GM23248 (cell line): ENCODE measurements around the gene ZMYND12. TPM values are rescaled to one million over a fixed set of nuclear protein-coding genes. Genes with fewer than 3 reads are reported as not detected.

Source experiments
- DNase-seq: peaks from one replicate; pipeline ENCODE4 v3.0.0-alpha.2; 2015
- H2AFZ ChIP-seq: fragments of 200-600 bp; sonication (generic); 2 replicates; pipeline ENCODE4 v1.6.1; 2016; ENCODE audit warnings: antibody characterized with exemption
- H3F3A ChIP-seq: fragments of 200-600 bp; sonication (generic); 2 replicates; pipeline ENCODE4 v1.6.1; 2016; ENCODE audit warnings: mild to moderate bottlenecking, antibody characterized with exemption, mixed run types; ENCODE audit not compliant: insufficient read depth
- H3K27ac ChIP-seq: fragments of 200-600 bp; sonication (generic); 2 replicates; pipeline ENCODE4 v1.5.1; 2016; ENCODE audit warnings: mild to moderate bottlenecking
- H3K27me3 ChIP-seq: fragments of 200-600 bp; sonication (generic); replicated peaks from 2 replicates; pipeline ENCODE4 v1.6.1; 2016; ENCODE audit warnings: mild to moderate bottlenecking; ENCODE audit not compliant: insufficient read depth
- H3K36me3 ChIP-seq: fragments of 200-600 bp; sonication (generic); 2 replicates; pipeline ENCODE4 v1.6.1; 2016; ENCODE audit warnings: low read depth, mild to moderate bottlenecking
- H3K4me1 ChIP-seq: fragments of 200-600 bp; sonication (generic); 2 replicates; pipeline ENCODE4 v1.6.1; 2016; ENCODE audit warnings: mild to moderate bottlenecking; ENCODE audit not compliant: insufficient read depth
- H3K4me2 ChIP-seq: fragments of 200-600 bp; sonication (generic); one replicate; pipeline ENCODE4 v1.6.1; 2016; ENCODE audit warnings: mild to moderate bottlenecking; ENCODE audit not compliant: unreplicated experiment
- H3K4me3 ChIP-seq: fragments of 200-600 bp; sonication (generic); 2 replicates; pipeline ENCODE4 v1.5.1; 2016; ENCODE audit warnings: mild to moderate bottlenecking
- H3K79me2 ChIP-seq: fragments of 200-600 bp; sonication (generic); 2 replicates; pipeline ENCODE4 v1.6.1; 2016; ENCODE audit warnings: mild to moderate bottlenecking; ENCODE audit not compliant: insufficient read depth
- H3K9ac ChIP-seq: fragments of 200-600 bp; sonication (generic); 2 replicates; pipeline ENCODE4 v1.6.1; 2016; ENCODE audit warnings: mild to moderate bottlenecking
- H3K9me2 ChIP-seq: fragments of 200-600 bp; sonication (generic); 2 replicates; pipeline ENCODE4 v1.6.1; 2016; ENCODE audit warnings: mixed run types, mild to moderate bottlenecking, moderate library complexity; ENCODE audit not compliant: insufficient read depth
- H3K9me3 ChIP-seq: fragments of 200-600 bp; sonication (generic); one replicate; pipeline ENCODE4 v1.6.1; 2017; ENCODE audit warnings: low read depth
- H4K20me1 ChIP-seq: fragments of 200-600 bp; sonication (generic); 2 replicates; pipeline ENCODE4 v1.6.0; 2016; ENCODE audit not compliant: insufficient read depth
- EZH2 ChIP-seq: fragments of 200-600 bp; sonication (generic); IDR thresholded peaks from 2 replicates; pipeline ENCODE4 v1.6.1; 2018; ENCODE audit warnings: antibody characterized with exemption, mild to moderate bottlenecking; ENCODE audit not compliant: insufficient read depth, poor library complexity, severe bottlenecking
- EZH2phosphoT487 ChIP-seq: fragments of 200-600 bp; sonication (generic); IDR thresholded peaks from 2 replicates; pipeline ENCODE4 v1.6.1; 2018; ENCODE audit warnings: antibody characterized with exemption, moderate library complexity, mild to moderate bottlenecking, low read depth; ENCODE audit not compliant: insufficient read depth
- WGBS, 2 experiments: methylation state at CpG; one replicate each; pipeline ENCODE4 v1.1.6; 2015 to 2017; ENCODE audit warnings: low lambda C conversion rate in 2 of 2, low coverage in 1 of 2; ENCODE audit errors: missing lambda C conversion rate in 2 of 2; 5-methylcytosine and 5-hydroxymethylcytosine counted together
- in situ Hi-C: fragments of 300-500 bp; cut with MboI; formaldehyde crosslinking; loops from 2 replicates; pipeline ENCODE4 v1.15.0; 2020
- polyA plus RNA-seq: library from polyadenylated mRNA; unstranded; fragments of >200 nt; fragmentation: Nextera tagmentation; extraction: Ambion mirVana; gene quantifications from 2 replicates; pipeline ENCODE4 v1.2.1, GENCODE V29; 2016
- total RNA-seq: library from RNA; depleted of rRNA; stranded (reverse); fragments of >200 nt; shearing (Covaris generic); gene quantifications from 2 replicates; pipeline ENCODE4 v1.2.3, GENCODE V29; 2014

Gene ZMYND12
- total and polyA plus RNA-seq, 2 experiments from 2014 or later = 0.68 to 3.2 TPM

DNA sequence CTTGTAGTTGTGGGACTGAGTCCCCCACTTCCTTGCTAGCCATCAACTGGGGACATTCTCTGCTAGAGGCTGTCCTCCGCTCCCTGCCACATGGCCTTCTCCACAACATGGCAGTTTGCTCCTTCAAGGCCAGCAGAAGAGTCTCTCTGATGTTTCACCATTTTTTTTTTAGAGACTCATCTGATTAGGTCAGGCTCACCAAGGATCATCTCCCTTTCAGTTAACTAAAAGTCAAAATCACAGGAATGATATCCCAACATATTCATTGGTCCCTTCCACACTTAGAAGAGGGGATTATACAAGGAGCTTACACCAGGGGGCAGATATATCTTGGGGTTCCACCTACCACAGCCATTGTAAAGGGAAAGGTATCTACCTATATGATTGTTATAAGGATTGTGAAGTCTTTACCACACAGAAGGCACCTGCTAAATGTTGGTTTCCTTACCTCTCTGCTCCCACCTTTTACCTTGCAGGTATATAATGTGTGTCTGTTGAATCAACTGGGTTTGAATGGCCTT, 51.9 kb downstream of the ZMYND12 start:
- in situ Hi-C loops = no loop called here
- 82 to 100% methylated on average over 1 of the region's 1 CpG for WGBS, 2 experiments
- Histone ChIP-seq H3K79me2 (no peaks in the 10 kb centered on the region), H3K9me2 (no peaks in the 10 kb centered on the region), H3K36me3 (no peaks in the 10 kb centered on the region), H3K27me3 (peaks cover 13% of the 10 kb centered on the region), H3K27ac (no peak overlapping the region), H4K20me1 (no peaks in the 10 kb centered on the region), H3K4me1 (no peaks in the 10 kb centered on the region), H2AFZ (no peak overlapping the region), H3K4me3 (no peak overlapping the region), H3K9me3 (no peaks in the 10 kb centered on the region), H3K4me2 (no peak overlapping the region), H3K9ac (no peak overlapping the region), H3F3A (no peaks in the 10 kb centered on the region)
- TF ChIP-seq EZH2 = no peak
- TF ChIP-seq EZH2phosphoT487 = no peak
- DNase-seq = no peak

- no peak overlapping the region for H3K4me2 ChIP-seq
Measured at GRCh38 chr1:42399315-42400100, 56.3 kb downstream of the ZMYND12 start.

DNA sequence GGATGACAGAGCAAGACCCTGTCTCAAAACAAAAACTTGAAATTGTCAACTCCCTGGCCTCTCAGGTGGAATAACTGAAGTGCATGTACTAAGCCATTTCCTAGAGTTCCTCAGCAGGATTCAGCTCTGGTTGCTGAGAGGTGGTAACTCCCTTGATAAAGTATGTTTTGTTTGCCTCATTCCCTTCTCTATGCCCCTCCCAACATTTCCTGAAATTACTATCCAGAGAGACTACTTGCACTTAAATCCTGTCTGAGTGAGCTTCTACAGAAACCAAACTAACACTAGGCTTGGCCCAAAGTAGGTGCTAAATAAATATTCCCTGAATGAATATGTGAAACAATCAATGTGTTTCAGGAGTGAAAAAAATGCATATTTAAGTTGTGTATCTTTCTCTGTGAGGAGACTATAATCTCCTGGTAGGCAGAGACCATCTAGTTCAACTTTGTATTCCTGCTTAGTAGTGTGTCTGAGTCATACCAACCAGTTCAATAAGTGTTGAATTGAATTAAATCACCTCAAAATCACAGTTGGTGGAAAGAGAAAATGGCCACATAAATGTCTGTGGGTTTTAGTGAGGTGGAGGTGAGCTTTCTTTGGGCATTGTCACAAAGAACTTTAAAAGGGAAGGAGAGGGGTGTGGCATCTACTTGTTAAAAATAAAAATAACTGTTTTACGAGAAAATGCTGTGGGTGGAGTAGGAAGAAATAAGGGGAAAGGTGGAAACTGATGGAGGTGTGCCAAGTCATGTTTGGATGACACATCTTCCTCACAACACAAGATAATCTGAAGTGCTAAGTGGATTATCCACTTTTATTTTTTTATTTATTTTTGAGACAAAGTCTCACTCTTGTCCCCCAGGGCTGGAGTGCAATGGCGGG, 62.6 kb downstream of the ZMYND12 start:
- no peak overlapping the region for H3K4me2 ChIP-seq
- no peaks in the 10 kb centered on the region for H3K9me2 ChIP-seq
- no peak overlapping the region for H3K4me3 ChIP-seq
- no peak for DNase-seq
- no peaks in the 10 kb centered on the region for H3F3A ChIP-seq
- TF ChIP-seq EZH2 = no peak
- TF ChIP-seq EZH2phosphoT487 = no peak
- no peak overlapping the region for H2AFZ ChIP-seq
- H3K27me3 ChIP-seq = peaks cover 7% of the 10 kb centered on the region
- no peak overlapping the region for H3K9ac ChIP-seq
- H3K27ac ChIP-seq = no peak overlapping the region
- no peaks in the 10 kb centered on the region for H3K9me3 ChIP-seq
- no peaks in the 10 kb centered on the region for H4K20me1 ChIP-seq
- no peaks in the 10 kb centered on the region for H3K79me2 ChIP-seq
- in situ Hi-C loops = no loop called here
- 50 to 53% methylated on average over 2 of the region's 2 CpGs for WGBS, 2 experiments
- H3K4me1 ChIP-seq = no peaks in the 10 kb centered on the region
- H3K36me3 ChIP-seq = no peaks in the 10 kb centered on the region

More at GRCh38 chr1:42399315-42400100, 56.3 kb downstream of the ZMYND12 start:
- DNase-seq = no peak
- Histone ChIP-seq H3K27me3 (peaks cover 6% of the 10 kb centered on the region), H3K27ac (no peak overlapping the region), H4K20me1 (no peaks in the 10 kb centered on the region), H3K4me3 (no peak overlapping the region), H3K79me2 (no peaks in the 10 kb centered on the region), H3K36me3 (no peaks in the 10 kb centered on the region), H3K9me2 (no peaks in the 10 kb centered on the region), H3F3A (no peaks in the 10 kb centered on the region), H3K9ac (no peak overlapping the region), H2AFZ (no peak overlapping the region), H3K4me1 (no peaks in the 10 kb centered on the region), H3K9me3 (no peaks in the 10 kb centered on the region)
- TF ChIP-seq EZH2 = no peak
- TF ChIP-seq EZH2phosphoT487 = no peak
- in situ Hi-C loops = no loop called here
- 62 to 63% methylated on average over 10 of the region's 10 CpGs for WGBS, 2 experiments

DNA sequence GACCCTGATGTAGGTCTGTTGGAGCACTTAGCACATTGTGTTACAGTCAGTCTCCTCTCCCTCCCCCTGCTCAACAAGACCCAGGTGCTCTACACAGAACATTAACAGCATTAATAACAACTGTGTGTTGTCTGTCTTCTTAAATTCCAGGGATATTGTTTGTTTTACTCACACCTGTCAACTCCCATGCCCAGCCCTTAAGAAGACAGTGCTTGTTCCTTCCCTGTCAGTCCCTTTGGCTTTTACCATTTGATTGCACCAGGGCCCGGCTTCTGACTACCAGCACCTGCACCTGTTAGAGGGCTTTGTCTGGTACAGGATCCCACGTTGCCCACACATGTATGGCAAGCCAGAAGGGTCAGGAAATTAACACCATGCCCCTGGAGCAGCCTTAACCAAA, 63.6 kb downstream of the ZMYND12 start:
- no peak overlapping the region for H2AFZ ChIP-seq
- H3K4me3 ChIP-seq = no peak overlapping the region
- H3K36me3 ChIP-seq = no peaks in the 10 kb centered on the region
- no peaks in the 10 kb centered on the region for H3K9me3 ChIP-seq
- no peak for DNase-seq
- peaks cover 7% of the 10 kb centered on the region for H3K27me3 ChIP-seq
- H3K4me2 ChIP-seq = no peak overlapping the region
- H3K27ac ChIP-seq = no peak overlapping the region
- in situ Hi-C loops = no loop called here
- 12 to 15% methylated on average over 2 of the region's 2 CpGs for WGBS, 2 experiments
- no peaks in the 10 kb centered on the region for H3K4me1 ChIP-seq
- H3K79me2 ChIP-seq = no peaks in the 10 kb centered on the region
- TF ChIP-seq EZH2 (no peak), EZH2phosphoT487 (no peak)
- no peak overlapping the region for H3K9ac ChIP-seq
- H3F3A ChIP-seq = no peaks in the 10 kb centered on the region
- H3K9me2 ChIP-seq = no peaks in the 10 kb centered on the region
- no peaks in the 10 kb centered on the region for H4K20me1 ChIP-seq
